Activated CD8-positive, alpha-beta memory T cell treated with anti-CD3 and anti-CD28 coated beads, Interleukin-2, amount 50 U/mL, for 1 hour (primary cell): ENCODE measurements around the gene GRXCR2.
"Not testable (repeated sequence)": the region's sequence is repeated elsewhere in the genome, so short reads cannot be mapped to it uniquely, and the experiment has no call there.

ENCODE experiments used
- DNase-seq: peaks from one replicate; pipeline ENCODE4 v3.0.0-alpha.2; 2020; ENCODE audit errors: extremely low read depth

The GRXCR2 gene, protein sequence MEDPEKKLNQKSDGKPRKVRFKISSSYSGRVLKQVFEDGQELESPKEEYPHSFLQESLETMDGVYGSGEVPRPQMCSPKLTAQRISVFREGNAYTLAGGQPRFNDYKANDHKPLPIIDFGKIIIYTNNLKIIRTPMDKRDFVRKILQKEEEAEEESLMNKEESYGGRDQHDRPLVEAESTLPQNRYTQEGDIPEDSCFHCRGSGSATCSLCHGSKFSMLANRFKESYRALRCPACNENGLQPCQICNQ

GRCh38 chr5:145872914-145873313, at the start of gene GRXCR2:
GRXCR2 (minus strand) TSS chr5:145873014; CDS start chr5:145872968, 46 bp downstream.
- DNase-seq, result no peak

DNA sequence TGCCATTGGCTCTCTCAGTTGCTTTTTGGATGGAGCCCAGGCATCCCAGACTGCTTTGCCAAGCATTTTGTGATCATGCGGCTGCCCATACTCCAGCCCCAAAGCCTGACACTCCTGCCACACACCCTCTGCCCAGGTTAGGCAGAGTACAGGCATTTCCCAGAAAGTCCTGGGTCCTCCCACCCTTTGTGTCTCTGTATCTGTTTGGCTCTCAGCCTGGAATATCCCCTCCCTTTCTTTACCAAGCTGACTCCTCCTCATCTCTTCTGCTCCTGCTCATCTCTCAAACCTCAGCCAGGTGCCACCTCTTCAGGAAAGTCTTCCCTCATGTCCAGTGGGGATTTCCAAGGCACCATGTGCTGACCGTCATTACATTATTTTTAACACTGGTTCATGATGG, 49.2 kb upstream of the GRXCR2 start:
- no peak for DNase-seq

DNA sequence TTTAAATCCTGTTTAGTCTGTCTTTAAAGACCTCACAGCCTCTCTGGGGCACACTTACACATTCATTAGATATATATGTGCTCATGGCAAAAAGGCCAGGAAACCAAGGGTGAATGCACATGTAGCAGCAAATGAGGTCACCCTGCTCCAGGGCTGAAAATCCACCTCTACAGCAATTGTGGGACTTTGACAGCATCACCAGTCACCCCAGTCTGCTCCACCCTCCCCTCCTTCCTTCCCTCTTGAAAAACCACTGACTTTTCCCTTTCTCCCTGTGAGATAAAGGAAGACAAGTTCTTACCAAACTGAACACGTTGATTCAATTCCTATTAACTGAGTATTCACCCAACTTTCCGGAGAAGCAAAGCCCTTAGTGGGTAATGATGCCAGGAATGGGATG, 48.4 kb upstream of the GRXCR2 start:
- DNase-seq, result no peak

DNA sequence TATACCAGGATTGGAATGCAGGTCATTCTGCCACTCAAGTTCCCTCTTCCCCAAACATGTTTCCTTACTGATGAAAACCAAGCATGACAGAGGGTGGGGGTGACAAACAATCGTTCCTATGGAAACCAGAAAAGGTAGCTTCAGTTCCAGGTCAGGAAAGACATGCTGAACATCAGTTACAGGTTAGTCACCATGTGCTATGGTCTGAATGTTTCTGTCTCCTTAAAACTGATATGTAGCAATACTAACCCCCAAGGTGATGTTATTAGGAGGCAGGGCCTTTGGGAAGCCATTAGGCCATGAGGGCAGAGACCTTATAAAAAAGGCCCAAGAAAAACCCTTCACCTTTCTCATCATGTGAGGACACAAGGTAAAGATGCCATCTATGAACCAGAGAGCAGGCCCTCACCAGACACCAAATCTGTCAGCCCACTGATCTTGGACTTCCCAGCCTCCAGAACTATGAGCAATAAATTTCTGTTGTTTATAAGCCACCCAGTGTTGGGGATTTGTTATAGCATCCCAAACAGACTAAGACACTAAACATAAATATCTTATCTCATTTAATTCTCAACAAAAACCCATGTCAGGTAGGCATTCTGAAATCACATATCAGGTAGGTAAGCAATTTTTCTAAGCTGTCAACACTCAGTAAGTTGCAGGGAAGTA, 47.9 kb upstream of the GRXCR2 start:
- DNase-seq, result no peak

GRCh38 chr5:145919413-145919812, 46.6 kb upstream of the GRXCR2 start:
- no peak for DNase-seq

GRCh38 chr5:145918397-145918796, 45.6 kb upstream of the GRXCR2 start:
- no peak for DNase-seq

GRCh38 chr5:145917288-145917687, 44.5 kb upstream of the GRXCR2 start:
- DNase-seq, result no peak

DNA sequence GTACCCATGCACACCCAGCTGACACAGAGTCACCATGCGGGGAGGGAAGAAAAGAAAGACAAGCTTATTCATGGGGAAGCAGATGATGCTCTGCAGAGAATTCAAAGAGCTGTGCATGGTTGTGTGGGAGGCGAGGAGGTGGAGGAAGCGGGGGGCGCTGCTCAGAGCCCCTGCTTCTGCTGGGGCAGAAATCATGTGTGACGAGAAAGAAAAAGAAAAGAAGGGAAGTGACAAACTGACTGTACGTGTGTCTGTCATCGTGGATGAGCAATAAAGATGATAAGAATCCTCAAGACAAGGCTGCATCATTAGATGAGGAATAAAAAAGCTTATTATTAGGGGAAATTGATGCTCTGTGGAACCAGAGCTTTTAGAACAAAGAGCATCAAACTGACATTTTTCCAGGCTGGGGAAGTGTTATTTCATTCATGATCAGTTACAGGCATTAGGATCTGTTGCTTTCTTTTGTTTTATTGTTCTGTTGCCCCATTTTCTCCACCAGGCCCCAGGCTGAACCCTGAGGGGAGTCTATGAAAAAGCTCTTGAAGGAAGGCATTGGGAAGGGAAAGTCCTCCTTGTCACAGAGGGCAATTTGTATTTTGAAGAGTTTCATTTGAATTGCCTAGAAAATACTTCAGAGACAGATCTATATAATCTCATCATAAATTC, 43.3 kb upstream of the GRXCR2 start:
- DNase-seq, result no peak

GRCh38 chr5:145913701-145914100, 40.9 kb upstream of the GRXCR2 start:
- DNase-seq, result no peak

GRCh38 chr5:145912594-145912993, 39.8 kb upstream of the GRXCR2 start:
- DNase-seq, result no peak

DNA sequence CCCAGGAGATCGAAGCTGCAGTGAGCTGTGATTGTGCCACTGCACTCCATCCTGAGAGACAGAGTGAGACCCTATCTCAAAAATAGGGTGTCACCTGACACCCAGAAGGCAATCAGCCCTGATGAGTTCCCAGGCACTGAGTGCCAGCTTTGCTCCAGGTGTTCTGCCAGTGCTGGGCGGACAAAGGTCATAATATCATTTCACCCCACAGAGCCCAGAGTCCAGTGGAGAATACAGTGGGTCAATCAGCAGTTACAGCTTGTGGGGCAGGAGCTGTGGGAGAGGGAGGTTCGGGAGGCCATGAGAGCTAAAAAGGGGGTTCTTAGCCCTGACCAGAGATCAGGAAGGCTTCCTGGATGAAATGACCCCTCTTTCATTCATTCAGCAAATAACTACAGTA, 39.2 kb upstream of the GRXCR2 start:
- no peak for DNase-seq

- no peak for DNase-seq
These were observed 38.4 kb upstream of the GRXCR2 start for GRCh38 chr5:145911164-145911563.

GRCh38 chr5:145908206-145908960, 35.6 kb upstream of the GRXCR2 start:
- DNase-seq, result no peak

DNA sequence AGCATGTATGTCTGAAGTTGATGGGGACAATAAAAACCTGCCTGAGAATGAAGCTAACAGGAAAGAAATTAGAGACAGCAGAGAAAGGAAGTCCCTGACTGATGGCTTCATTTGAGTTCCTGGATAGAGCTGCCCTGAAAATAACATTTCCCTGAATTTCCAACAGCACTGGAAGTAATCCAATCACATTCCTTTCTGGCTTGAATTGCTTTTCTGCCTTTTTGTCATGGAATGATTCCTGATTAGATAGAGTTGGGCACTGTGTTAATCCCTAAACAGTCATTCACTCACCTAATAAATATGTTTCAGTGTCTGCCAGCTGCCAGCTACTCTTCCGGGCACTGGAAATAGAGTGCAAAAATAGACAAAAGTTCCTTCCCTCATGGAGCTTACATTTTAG, 33.6 kb upstream of the GRXCR2 start:
- no peak for DNase-seq

DNA sequence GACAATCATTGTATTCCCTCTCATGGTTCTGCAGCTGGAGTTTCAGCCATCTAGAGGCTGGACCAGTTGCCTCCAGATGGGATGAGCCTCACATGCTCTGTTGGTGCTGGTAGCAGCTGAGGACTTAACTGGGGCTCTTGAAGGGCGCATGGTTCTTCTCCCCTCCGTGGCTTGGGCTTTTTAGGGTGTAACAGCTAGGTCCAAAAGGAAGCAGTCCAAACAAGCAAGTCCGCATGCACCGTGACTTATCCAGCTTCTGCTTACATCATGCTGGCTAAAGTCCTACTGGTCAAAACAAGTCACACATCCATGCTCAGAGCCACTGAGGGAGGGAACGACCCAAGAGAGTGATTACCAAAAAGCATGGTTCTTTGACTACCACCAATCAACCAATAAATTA, 31.9 kb upstream of the GRXCR2 start:
- no peak for DNase-seq

DNA sequence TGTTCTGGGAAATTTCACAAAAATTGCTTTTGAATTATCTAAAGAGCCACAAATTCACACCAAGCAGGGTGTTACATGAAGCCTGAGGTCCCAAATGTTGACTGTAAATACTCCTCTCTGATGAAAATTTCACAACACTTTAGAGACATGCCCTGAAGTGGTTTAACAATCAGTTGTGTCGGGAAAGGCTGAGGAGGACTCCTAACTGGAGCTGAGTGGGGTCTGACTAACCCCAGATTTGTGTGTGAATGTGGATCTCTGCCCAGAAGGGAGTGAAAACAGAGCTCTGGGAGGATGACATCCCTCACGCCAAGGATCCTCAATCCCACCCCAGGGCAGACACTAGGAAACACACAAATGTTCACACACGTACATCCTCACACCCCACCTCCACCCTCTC, 31.1 kb upstream of the GRXCR2 start:
- no peak for DNase-seq

DNA sequence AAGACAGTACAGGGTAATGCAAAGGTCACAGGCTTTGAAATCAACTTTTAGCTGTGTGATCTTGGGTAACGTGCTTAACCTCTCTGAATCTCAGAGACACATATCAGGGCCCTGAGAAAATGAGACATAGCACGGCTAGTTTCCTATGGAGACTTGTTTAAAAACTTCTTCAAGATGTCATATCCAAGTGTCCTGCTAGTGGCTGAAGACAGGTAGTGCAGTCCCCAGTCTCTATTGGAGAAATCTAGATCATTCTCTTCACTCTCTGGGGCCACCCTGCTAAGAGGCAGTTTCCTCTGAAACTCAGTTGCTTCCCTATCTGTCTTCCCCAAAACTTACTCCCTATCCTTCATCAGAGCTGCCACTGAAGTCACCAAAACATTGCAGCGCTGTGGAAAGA, 30.3 kb upstream of the GRXCR2 start:
- no peak for DNase-seq

GRCh38 chr5:145902421-145902820, 29.6 kb upstream of the GRXCR2 start:
- DNase-seq, result no peak

DNA sequence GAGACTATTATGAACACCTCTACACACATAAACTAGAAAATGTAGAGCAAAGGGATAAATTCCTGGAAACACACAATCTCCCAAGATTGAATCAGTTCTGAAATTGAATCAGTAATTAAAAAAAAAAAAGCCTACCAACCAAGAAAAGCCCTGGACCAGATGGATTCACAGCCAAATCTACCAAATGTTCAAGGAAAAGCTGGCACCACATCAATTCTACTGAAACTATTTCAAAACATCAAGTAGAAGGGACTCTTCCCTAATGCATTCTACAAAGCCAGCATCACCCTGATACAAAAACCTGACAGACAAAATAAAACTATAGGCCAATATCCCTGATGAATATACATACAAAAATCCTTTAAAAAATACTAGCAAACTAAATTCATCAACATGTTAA, 25.4 kb upstream of the GRXCR2 start:
- DNase-seq, result no peak

GRCh38 chr5:145891378-145891777, 18.6 kb upstream of the GRXCR2 start:
- not testable (repeated sequence) for DNase-seq

DNA sequence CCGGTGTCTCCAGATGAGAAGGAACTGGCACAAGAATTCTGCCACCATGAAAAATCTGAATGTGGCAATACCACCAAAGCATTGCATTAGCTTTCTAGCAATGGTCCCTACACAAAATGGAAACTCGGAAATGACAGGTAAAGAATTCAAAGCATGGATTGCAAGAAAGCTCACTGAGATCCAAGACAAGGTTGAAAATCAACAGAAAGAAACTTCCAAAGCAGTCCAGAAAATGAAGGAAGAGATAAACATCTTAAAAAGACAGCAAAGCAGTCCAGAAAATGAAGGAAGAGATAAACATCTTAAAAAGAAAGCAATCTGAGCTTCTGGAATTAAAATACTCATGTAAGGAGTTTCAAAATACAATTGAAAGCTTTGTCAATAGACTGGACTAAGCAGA, 16.8 kb upstream of the GRXCR2 start:
- DNase-seq, result no peak

- DNase-seq, result no peak
These were observed 15.3 kb upstream of the GRXCR2 start for GRCh38 chr5:145887976-145888574.
